Measurements from ENCODE around the gene JCHAIN.

- TF ChIP-seq CTCF (IDR thresholded peaks at IDR 0.05) (no peak), POLR2A (IDR thresholded peaks at IDR 0.05) (no peak), POLR2AphosphoS5 (IDR thresholded peaks at IDR 0.05; ENCODE audit: insufficient read depth in 1 of 2, low read depth in 1 of 2) (peak in 1 of 2 donors; percentile 80)
Measured at GRCh38 chr4:70705183-70706043, 39.1 kb upstream of the JCHAIN start.

All from vagina (tissue), 2 donors.